ENCODE results near the gene UCN.
"Not testable (repeated sequence)": the region's sequence is repeated elsewhere in the genome, so short reads cannot be mapped to it uniquely, and the experiment has no call there.

Gene UCN

DNA sequence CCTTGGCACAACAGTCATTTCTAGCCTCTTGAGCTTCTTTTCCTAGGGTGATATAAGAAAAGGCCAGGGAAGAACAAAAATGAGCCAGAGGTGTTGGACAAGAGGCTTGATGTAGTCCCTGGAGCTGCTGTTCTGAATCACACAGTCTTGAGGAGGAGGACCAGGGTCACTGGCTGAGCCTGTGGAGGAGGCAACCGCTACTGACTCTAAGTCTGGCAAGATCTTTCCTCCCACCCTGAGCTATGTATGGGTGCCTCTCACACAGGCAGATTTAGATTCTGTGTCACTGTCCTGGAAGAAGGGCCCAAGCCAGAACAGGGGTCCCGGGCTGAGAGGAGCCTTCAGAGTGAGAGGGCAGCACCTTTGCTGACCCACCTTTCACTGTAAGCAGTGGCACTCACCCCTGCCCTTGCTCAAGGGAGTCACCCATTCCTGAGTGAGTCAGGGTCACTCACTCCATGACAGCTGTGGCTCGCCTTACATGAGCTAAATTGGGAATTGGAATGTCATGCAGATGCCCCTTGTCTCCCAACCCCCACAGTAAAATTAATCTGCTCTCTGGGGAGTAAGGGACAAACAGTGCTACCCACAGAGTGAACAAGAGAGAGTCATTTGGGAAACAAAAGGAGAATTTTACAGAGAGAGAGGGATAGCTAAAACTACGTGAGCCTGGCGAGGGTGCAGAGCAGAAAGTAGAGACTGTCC lies 26.2 kb downstream of the UCN start, which contains the start of gene TRIM54:
TRIM54 (plus strand) TSS at position 575 of the 705 bp plus-strand sequence. CDS start 303 bp downstream, outside the sequence.
- DNase-seq: no peak

DNA sequence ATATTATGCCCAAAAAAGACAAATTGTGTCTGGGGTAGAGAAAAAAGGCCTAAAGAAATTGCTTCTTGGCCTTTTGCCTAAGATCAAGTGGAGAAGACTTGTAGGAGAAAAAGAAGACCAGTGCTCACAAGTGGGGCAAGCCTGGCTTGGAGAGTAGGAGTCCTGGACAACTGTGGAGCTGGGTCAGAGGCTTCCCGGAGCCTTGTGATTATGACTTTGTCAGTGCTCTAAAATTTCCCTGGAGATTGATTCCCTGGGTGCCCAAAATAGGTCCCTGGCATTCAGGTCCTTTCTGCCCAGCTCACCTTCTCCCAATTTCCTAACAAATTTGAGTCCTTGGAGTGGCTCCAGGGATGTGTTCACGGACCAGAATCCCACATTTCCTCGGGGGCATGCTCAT lies 26.8 kb downstream of the UCN start:
- DNase-seq: no peak

DNA sequence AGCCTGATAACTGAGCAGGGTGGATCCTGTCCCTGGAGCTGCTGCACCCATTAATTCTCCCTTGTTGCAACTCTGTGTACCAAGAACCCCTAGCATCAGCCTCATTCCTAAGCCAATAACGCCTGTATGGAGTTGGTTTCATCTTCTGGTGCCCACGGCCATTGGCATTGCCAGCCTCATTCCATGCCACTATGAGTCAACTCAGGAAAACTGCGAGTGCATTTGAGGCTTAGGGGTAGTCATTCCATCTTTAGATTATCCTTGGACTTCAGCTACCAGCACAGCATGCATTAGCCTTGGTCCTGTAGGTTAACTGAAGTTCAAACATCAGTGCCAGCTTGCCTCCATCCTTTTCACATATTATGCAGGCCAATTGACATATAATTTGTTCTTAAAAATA lies 27.4 kb downstream of the UCN start:
- no peak for DNase-seq

DNA sequence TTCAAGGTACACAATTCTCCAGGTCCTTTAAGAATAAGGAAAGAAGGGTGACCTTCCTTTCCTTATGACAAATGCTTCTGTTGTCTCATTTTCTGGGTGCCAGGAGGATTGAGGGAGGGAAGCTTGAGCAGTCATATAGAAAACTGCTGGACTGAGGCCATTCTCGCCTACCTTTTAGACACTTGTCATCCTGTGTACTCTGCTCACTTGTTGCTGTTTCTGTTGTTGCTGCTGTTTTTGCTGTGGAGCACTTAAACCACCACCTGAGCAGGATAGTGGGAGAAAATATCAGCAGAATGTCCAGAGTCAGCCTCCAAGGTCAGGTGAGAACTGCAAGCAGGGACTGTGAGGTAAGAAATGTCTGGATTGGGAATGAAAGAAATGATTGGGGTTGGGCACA lies 30.2 kb downstream of the UCN start:
- no peak for DNase-seq

DNA sequence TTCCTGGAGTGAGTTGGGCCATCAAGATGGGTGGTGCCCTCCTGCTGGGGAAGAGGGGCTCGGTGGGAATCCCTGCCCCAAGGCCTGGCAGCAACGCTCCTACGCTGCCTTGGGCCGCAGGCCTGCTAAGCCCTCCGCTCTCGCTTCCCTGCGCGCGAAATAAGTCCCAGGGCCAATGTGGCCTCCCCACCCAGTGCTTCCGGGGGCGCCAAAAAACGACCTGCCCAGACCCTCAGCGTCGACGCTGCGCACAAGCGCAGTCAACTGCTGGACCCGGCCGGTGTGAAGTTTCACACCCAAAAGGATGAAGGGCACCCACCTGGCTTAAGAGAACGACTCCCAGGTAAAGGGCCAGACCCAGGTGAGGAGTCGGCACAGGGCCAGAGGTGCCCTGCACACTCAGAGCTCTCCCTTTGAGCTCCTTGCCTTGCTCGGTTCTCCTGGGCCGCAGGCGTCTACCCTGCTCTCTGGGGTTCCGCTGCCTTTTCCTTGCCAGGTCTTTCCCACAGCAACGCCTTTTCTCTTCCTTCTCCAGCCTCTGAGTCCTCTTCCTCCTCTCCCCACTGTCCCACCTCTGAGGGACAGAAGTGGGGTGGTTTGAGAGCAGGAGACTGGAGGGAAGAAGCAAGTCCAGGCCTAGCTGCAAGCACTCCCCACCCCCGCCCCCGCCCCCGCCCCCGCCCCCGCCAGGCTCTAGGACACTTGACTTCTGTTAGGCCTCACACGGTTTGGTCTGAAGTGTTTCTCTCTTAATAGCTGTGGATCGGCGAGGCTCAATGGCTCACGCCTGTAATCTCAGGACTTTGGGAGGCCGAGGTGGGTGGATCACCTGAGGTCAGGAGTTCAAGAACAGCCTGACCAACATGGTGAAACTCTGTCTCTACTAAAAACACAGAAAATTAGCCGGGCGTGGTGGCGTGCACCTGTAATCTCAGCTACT lies 32.8 kb downstream of the UCN start, which contains the start of gene DNAJC5G:
DNAJC5G (plus strand) TSS at position 223 of the 940 bp plus-strand sequence. CDS start 1,296 bp downstream, outside the sequence.
- no peak for DNase-seq

DNA sequence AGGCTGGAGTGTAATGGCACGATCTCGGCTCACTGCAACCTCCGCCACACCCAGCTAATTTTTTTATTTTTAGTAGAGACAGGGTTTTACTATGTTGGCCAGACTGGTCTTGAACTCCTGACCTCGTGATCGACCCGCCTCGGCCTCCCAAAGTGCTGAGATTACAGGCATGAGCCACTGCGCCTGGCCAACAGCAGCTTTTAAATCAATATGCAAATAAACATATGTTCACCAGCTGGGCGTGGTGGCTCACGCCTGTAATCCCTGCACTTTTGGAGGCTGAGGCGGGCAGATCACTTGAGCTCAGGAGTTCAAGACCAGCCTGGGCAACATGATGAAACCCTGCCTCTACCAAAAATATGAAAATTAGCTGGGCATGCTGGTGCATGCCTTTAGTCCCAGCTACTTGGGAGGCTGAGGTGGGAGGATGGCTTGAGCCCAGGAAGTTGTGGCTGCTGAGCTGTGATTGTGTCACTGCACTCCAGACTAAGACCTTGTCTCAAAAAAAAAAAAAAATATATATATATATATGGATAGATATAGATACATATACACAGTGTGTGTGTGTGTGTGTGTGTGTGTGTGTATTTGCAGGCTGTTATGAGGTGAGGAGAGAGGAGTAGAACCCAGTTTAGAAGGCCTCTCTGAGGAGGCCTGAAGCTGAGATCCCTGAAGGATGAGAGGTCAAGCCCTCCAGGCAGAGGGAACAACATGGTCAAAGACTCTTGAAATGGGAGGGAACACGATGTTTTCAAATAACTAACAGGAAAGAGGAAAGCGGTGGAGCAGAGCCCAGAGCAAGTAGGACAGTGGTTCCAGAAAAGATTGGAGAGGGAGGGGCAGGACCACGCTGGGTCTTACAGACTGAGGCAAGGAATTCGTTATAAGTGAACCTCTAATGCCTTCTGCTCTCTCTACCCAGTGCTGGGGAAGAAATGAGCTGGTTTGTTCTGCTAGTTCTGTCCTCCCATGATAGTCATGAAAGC lies 35.4 kb downstream of the UCN start:
- DNase-seq: not testable (repeated sequence)

DNA sequence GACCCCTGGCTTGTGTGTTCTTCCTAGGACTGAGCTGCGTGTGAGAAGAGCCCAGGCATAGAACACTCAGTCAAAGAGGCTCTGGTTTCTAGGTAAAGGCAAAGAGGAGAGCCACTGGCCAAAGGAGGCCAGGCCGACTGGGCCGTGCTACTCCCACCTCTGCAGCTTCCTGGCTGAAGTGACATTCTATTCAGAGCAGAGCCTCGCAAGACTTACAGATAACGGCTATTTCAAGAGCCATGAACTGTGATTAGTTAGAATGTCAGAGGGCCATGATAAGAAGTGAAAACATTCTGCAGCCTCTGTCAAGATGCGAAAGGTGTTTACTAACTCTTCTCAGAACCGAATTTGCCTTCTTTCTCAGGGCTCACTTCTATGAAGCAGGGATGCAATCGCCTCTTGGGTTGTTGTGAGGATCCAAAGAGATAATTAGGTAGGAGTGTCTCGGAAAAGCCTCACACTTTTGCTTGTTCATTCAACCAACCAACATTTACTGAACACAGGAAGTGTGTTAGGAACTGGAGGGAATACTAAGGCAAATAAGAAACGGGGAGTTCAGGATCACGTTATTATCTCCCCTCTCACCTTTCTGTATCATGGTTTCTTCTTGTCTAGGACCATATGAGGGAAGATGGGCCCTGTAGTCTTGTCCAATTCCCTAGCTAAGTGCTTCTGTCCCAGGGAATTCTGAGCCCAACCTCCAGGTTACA lies 36.5 kb downstream of the UCN start:
- no peak for DNase-seq

DNA sequence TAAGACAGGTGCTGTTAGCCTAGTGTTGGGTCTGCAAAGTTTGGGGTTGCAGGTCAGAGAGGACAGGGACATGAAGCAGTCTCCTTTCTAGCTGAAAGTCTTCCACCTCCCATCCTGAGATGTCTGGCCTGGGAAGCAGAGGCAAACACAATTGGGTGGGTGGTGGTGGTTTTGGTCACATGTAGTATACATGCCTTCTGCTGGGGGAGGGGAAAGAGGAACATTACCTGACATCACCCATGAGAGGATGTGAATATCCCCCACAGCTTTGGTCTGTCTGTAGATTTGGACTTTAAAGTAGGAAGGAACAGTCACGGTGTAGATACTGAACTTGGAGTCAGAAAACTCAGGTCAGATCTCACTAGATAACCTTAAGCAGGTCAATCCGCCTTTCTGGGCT lies 37.6 kb downstream of the UCN start:
- DNase-seq: no peak

DNA sequence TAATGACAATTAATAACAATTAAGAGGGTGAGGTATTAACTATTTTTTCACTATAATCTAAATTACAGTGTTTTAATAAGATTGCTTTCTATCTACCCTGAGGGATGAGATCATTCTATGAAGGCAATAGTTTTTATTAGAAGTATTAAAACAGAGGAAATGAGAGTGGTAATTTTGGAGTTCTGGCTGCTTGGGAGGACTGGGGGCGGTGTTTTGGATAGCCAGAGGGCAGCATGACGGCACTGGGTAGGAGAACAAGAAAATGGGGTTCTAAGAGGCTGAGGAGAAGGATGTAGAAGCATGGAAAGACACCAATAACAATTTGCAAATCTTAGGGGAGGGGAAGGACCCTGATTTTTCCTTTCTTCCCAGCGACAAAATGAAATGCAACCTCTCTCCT lies 38.1 kb downstream of the UCN start:
- DNase-seq: no peak

DNA sequence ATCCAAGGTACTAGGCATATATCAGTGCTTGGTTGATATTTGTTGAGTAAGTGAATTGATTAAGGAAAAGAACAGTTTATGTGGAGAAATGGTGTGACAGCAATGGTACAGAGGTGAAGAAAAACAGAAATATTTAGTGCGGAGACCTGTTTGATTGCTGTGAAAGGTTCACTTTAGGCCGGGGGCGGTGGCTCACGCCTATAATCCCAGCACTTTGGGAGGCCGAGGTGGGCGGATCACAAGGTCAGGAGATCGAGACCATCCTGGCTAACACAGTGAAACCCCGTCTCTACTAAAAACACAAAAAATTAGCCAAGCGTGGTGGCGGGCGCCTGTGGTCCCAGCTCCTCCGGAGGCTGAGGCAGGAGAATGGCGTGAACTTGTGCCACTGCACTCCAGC lies 39.9 kb downstream of the UCN start:
- DNase-seq: not testable (repeated sequence)

DNA sequence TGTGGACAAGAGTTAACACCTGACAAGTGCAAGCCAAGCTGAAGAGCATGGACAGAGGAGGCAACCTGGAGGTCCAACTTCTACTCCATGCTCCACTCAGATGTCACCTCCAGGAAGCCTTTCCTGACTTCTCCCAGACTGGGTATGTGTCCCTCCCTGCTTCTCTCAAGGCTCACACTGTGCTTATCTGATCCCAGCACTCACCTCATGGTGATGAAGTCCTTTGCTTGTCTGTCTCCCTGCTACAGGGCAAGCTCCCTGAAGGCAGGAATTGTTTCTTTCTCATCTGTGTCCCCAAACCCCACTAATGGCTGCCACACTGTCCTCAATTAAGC lies 42.7 kb downstream of the UCN start:
- no peak for DNase-seq

DNA sequence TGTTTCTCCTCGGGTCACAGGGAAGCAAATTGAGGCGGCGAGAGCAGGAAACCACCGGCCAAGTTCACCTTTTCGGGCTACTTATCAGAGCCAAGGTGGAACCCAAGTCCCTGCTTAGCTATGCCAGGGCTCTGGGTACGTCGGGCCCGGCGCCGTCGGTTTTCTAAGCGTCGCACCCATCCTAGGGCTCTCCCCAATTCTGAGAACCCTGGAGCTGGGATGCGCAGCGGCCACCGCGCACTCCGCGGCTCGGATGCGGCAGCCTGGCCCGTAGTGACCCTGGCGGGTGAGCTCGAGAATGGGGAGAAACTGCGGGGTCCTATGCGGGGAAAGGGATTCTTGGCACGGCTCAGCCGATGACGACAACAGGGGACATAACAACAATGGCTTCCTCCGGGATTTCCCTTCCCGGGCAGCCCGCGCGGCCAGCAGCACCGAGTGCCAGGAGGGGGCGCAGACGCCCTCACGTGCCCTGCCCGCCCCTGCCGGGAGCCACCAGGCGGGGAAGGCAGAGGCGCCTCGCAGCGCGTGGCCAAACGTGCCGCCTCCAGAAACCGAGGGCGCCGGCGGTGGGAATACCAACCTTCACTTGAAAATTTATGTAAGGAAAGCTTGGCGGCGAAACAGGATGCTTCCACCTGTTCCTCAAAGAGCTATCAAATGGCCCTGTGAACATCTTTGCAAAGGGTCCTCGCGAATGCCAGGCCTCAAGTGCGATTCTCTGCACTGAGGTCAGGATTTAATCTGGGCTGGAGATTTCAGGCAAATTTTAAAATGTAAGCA lies 43.3 kb downstream of the UCN start:
- peak; percentile 73 for DNase-seq

DNA sequence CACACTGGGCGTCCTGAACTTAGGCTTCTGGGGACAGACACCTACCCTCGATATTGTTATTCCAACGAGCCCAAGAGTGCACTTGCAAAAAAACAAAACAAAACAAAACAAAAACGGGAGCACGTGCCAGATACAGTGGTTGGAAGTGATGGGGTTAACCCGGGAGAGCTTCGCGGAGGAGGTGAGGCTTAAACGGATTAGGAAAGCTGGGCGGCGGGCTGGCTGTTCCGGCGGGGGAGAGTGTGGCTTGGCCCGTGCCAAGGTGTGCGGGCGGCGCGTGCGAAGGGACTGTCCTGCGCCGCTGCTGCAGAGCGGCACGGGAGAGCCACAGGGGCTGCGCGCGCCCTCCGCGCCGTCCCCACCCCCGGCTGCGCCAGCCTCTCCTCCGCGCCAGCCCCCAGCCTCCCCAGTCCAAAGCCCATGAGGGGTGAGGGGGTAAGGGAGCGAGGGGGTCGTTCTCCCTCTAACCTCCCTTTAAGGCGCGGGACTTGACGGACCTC lies 43.9 kb downstream of the UCN start:
- DNase-seq: no peak

DNA sequence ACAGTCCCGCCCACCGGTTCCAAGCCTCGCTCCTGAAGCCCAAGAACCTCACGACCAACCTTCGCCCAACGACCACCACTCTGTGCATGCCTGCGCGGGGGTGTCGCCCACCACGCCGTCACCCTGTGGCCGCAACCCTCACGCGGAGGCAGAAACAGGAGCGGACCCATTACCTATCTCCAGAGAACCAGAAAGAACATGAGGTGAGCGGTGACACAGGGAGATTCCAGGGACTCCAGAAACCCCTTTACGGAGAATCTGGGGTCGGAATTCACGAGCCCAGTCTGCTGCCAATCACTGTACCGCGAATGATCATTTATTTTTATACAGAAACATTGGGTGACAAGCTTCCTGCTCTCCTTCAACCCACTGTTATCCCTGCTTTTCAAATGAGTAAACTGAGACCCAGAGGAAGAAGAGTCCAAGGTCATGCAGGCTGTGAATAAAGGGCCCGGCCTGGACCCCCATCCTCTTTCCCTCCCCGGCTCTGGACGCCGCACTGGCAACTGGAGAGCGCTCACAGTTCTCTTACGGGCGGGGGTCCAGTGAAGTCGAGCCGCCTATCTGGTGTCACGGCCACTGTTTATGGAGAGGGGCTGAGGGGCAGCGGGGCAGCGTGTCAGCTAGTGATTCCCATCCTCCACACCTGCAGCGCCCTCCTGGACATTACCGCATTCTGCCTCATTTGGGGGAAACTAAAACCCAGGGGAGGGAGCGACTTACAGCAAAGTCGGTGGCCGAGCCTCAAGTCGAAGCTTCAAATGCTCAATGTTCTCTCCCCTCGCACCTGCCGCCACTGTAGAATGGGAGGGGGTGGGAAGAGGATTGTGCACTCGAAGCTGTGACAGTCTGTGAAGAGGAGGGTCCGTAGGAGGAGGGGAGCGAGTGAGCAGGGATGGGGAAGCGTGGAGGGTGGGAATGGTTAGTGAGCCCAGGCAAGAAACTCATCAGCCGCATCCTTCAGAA lies 44.7 kb downstream of the UCN start:
- no peak for DNase-seq

DNA sequence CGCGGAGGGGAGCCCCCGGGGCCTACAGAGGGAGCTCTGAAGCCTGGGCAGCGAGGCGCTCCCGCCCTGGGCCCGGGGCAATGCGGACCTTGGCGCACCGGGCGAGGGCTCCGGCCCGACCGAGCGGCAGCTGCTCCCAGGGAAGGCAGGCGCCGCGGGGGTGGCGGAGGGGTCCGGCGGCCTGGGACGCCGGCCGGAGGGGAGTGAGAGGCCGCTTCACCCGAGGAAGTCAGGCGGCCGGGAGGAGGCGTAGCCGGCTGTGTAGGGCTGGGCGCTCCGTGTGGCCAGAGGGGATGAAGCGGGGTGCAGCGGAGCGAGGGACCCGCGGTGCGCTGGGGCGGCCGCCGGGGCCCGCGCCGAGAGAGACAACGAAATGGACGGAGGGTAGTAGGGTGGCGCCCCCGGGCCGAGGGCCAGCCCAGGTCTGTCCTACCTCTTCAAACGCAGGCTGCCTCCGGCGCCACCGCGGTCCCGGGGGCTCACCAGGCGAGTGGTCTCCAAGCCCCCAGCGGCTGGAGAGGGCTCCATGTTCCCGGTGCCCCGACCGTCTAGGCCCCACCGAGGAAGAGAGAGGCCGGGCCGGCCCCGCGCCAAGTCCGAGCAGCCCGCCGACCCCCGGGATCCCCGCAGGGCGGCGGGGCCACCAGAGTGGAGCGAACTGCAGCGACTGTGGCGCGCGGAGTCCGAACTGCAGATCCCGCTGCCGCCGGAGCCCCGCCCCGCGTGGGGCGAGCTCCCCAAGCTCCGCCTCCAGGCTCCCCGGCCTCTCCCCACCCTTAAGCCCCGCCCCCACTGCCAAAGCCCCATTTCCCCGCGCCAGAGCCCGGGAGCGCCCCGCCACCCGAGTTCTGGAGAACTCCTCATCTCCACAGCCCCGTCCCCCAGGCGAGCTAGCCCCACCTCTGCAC lies 45.6 kb downstream of the UCN start, which contains the start of gene SLC30A3:
SLC30A3 (minus strand) TSS at position 669 of the 908 bp plus-strand sequence; CDS start at position 528, 141 bp downstream.
- peak; percentile 68 for DNase-seq

DNA sequence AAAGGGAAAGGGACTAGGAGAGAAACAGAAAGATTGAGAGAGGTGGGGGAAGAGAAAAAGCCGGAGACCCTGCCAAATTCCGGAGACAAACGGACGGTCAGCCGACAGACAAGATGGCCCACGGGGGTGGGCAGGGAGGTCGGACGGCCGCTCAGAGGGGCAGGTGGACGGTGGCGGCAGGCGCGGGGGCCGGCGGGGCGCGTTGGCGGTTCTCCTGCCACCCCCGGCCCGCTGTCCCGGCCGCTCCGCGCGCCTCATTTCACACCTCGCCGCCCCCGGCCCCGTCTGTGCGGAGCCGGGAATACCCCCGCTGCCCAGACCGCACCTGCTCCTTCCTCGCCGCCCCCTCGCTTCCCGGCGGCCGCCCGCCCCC lies 46.3 kb downstream of the UCN start:
- no peak for DNase-seq

DNA sequence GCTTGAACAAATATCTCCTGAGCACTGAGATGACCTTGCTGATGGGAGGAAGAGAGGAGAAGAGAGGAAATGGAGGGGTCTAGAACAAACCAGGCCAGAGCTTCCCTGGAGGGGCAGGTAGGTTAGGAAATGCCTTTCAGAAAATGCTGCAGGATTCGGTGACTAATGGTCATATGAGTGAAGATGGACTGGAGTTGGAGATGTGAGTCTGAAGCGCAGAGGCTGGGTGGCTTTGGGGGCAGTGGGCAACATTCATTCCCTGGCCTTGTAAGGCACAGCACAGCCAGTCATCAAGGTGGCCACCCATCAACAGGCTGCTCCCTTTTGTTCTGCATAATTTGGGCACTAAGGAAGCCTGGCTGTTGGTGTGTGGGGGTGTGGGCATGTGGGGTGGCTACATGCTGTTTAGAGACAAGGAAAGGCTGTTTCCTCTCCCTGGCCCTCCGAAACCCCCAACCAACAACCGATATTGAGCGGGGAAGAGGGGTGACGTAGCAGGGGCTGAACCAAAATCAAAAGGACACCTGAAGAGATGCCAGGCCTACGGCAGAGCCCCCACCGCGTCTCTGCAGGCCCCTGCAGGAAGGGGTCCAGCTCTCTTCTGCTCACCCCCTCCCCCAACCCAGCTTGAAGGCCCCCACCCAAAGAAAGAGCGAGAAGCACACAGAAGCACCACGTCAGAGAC lies 46.9 kb downstream of the UCN start:
- no peak for DNase-seq

DNA sequence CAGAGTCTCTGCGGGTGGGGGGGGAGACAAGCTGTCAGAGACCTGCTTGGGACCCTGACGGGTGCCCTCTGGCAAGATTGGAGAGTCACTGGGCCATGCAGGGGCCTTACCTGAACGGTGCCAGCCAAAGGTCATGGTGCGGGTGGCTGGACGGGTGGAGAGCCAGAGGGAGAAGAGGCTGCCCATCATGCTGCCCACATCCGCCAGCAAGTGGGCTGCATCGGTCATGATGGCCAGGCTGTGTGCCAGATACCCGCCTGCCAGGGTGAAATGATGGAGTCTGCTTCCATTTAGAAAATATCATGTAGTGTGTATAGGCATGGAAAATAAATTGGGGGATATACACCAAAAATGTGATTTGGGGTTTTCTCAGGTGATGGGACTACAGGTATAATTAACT lies 50.2 kb downstream of the UCN start:
- DNase-seq: no peak
